ENCODE results near the gene URM1.

The URM1 gene

DNA sequence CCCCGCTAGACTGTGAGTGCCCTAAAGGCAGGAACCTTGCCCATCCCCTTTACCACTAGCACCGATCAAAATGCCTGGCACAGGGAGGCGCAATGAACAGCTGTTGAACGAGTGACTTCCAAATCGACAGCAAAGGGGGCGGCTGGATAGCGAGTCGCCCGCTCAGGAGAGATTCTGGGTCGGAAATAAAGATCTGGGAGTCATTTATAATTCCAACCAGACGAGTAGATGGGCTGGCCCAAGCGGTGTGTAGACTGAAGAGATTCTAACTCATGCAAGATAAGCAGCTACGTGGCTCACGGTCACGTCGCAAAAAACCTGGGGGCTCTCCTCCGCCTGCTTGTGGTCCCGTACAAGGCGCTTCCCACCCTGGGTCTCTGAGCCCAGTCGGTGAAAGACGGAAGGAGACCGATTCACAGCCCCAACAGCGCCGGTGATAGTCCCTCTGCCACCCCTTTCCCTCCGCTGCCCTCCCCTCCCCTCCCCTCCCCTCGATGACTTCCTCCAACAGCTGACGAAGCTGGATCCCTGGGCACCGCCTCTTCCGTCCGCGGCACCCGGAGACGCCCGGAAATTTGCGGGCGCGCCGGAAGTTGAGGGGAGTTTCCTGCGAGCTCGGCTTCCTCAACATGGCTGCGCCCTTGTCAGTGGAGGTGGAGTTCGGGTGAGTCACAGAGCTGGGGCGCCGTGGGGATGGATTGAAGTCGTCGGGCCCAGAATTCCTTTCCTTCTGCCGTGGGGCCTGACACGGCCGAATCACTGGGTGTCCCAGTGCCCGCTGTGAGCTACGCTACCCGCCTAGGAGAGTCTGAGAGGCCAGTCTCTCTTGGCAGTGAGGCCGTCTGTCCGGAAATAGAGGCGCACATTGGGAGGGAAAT, at the start of gene URM1:
Gene URM1 (plus strand): TSS at position 623 of the 878 bp plus-strand sequence. CDS start 7 bp downstream, at position 630.
- TF ChIP-seq ZFX (IDR thresholded peaks at IDR 0.05; ENCODE audit: borderline replicate concordance): no peak
- TF ChIP-seq, protein P1, sequence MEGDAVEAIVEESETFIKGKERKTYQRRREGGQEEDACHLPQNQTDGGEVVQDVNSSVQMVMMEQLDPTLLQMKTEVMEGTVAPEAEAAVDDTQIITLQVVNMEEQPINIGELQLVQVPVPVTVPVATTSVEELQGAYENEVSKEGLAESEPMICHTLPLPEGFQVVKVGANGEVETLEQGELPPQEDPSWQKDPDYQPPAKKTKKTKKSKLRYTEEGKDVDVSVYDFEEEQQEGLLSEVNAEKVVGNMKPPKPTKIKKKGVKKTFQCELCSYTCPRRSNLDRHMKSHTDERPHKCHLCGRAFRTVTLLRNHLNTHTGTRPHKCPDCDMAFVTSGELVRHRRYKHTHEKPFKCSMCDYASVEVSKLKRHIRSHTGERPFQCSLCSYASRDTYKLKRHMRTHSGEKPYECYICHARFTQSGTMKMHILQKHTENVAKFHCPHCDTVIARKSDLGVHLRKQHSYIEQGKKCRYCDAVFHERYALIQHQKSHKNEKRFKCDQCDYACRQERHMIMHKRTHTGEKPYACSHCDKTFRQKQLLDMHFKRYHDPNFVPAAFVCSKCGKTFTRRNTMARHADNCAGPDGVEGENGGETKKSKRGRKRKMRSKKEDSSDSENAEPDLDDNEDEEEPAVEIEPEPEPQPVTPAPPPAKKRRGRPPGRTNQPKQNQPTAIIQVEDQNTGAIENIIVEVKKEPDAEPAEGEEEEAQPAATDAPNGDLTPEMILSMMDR (IDR thresholded peaks at IDR 0.05): peak; percentile 13; the same call in 1 of the 2 replicates
- H3K27ac ChIP-seq: peak within 1 kb of the TSS; percentile 65

DNA sequence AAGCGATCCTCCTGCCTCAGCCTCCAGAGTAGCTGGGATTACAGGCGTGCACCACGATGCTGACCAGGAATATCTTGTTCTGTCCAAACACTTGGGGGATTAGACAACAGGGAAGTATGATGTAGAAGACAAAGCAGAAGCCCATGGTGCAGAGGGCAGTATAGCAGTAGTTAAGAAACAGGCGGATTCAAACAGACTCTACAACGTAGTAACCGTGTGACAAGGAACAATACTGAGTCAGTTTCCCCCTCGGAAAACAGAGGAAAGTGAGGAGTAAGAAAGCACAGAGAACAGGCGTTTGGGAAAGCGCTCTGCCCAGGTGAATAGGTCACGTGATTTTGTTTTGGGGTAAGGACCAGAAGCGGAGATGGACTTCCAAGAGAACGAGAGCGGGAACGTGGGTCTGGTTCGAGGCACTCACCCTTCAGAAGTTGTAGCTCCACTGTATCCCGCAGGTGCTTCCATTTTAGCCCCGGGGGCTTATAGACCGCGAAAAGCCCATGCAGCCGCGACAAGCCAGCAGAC, 49.2 kb upstream of the URM1 start:
- peak overlapping the region; percentile 92 for H3K27ac ChIP-seq
- no peak for TF ChIP-seq ZFX (IDR thresholded peaks at IDR 0.05; ENCODE audit: borderline replicate concordance)
- TF ChIP-seq, protein P1 (IDR thresholded peaks at IDR 0.05): no peak

DNA sequence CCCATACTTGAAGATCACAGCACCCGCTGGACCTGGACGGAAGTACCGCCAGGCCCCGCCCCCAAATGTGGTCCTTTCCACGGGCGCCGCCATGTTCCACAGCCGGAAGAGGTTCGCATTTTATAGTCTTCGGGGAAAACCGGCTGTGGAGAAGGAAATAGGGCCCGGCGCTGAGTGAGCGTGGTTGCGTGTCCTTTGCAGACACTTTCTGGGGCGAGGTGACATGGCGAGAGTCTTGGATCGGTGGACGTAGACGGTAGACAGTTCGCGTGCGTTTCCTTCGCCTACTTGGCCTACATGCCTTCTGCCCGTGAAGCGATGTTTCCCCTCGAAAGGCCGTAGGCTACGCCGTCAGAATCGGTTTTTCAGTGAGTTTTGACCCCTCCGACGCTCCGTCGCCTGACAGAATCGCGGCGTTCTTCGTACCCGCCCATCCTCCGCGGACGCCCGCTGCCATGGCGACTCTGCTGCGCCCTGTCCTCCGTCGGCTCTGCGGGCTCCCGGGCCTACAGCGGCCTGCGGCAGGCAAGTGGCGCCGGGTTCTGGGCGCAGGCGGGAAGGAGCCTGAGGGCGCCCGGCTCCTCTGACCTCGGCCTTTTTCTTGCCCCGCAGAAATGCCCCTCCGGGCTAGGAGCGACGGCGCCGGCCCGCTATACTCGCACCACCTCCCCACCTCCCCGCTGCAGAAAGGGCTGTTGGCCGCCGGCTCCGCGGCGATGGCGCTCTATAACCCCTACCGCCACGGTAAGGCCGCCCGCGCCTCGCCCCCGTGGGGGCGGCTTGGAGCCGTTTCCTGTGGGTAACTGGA, 48.6 kb upstream of the URM1 start, which contains the start of the genes COQ4 and TRUB2:
Gene COQ4 (plus strand): TSS at position 436 of the 808 bp plus-strand sequence. CDS start 20 bp downstream, at position 456.
Gene TRUB2 (minus strand): TSS at position 44 of the 808 bp plus-strand sequence. CDS start 39 bp downstream, at position 5.
- TF ChIP-seq, protein P1 (IDR thresholded peaks at IDR 0.05): no peak

DNA sequence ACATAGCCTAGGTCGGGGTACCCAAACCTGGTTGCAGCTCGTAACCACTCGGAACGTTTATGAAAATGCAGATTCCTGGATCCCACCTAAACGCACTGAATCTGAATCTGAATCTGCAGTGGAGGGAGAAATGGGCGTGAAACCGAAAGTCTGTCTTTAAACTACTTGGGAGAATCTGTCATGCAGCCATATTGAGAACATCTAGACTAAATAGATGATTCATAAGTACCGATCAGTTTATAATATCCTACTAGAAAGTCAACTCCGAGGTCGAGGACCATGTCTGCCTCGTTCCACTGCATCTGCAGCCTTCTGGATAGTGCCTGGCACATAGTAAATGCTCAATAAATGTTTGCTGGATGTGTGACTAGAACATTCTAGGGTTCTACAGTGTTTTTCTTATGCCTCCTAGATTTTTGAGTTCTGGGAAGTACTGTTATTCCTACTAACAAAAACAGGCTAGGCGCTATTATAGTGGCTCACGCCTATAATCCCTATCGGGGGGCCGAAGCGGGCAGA, 47.9 kb upstream of the URM1 start:
- H3K27ac ChIP-seq: peak overlapping the region; percentile 92
- TF ChIP-seq, protein P1 (IDR thresholded peaks at IDR 0.05): no peak
- TF ChIP-seq ZFX (IDR thresholded peaks at IDR 0.05; ENCODE audit: borderline replicate concordance): no peak

More for the DNA sequence above, 48.6 kb upstream of the URM1 start, which contains the start of the genes COQ4 and TRUB2:
- peak within 1 kb of the TSS; percentile 92 for H3K27ac ChIP-seq

DNA sequence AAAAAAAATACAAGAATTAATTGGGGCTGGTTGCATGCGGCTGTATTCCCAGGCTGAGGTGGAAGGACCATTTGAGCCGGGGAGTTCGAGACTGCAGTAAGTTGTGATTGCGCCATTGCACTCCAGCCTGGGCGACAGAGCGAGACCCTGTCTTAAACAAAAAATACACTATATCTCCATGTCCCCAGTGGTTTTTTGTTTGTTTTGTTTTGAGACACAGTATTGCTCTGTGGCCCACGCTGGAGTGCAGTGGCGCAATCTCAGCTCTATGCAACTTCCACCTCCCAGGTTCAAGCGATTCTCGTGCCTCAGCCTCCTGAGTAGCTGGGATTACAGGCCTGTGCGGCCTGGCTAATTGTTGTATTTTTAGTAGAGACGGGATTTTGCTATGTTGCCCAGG, 47.4 kb upstream of the URM1 start:
- H3K27ac ChIP-seq: peak overlapping the region; percentile 92
- no peak for TF ChIP-seq ZFX (IDR thresholded peaks at IDR 0.05; ENCODE audit: borderline replicate concordance)
- TF ChIP-seq, protein P1 (IDR thresholded peaks at IDR 0.05): no peak

DNA sequence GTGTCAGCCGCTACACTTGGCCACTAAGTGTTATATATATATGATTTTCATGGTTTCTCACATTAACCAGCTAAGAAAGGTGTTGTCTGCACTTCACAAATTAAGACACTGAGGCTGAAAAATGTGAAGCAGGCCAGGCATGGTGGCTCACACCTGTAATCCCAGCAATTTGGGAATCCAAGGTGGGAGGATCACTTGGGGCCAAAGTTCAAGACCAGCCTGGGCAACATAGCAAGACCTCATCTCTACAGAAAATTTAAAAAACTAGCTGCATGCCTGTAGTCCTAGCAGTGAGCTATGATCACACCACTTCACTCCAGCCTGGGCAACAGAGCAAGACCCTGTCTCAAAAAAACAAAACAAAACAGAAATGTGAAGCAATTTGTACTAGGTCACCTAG, 46.8 kb upstream of the URM1 start:
- TF ChIP-seq, protein P1 (IDR thresholded peaks at IDR 0.05): no peak
- no peak for TF ChIP-seq ZFX (IDR thresholded peaks at IDR 0.05; ENCODE audit: borderline replicate concordance)
- no peak overlapping the region for H3K27ac ChIP-seq

Data from 22Rv1 (cell line).